GM19463 (cell line): ENCODE data around the gene LRRN1.

Source experiments
- ATAC-seq: cut with Tn5 transposase; IDR thresholded peaks from one replicate; pipeline ENCODE4 v1.9.1; 2021; ENCODE audit warnings: mild to moderate bottlenecking, moderate library complexity; ENCODE audit not compliant: unreplicated experiment

Gene LRRN1

GRCh38 chr3:3893590-3893989 lies 94.4 kb downstream of the LRRN1 start:
- ATAC-seq, result no peak
